ENCODE data around the gene TNFSF15.

DNA sequence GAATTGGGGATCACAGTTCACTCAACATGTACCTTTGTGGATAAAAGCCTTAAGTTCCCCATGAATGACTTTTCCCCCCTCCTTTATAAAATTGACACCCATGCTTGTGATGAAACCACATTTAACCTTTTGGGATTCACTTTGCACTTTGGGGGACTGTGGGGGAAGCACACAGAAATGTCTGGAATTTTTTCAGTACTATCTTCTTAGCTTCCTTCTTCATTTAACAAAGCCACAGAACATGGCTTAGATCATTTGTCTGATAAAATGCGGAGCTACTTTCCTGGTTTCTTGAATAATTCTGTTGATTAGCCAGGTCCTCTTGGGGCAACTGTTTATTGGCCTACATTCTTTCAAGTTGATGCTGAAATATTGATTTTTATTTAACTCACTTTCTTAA lies 29.9 kb downstream of the TNFSF15 start:
- no peak for TF ChIP-seq POLR2AphosphoS5 (IDR thresholded peaks at IDR 0.05)
- TF ChIP-seq, protein P1, sequence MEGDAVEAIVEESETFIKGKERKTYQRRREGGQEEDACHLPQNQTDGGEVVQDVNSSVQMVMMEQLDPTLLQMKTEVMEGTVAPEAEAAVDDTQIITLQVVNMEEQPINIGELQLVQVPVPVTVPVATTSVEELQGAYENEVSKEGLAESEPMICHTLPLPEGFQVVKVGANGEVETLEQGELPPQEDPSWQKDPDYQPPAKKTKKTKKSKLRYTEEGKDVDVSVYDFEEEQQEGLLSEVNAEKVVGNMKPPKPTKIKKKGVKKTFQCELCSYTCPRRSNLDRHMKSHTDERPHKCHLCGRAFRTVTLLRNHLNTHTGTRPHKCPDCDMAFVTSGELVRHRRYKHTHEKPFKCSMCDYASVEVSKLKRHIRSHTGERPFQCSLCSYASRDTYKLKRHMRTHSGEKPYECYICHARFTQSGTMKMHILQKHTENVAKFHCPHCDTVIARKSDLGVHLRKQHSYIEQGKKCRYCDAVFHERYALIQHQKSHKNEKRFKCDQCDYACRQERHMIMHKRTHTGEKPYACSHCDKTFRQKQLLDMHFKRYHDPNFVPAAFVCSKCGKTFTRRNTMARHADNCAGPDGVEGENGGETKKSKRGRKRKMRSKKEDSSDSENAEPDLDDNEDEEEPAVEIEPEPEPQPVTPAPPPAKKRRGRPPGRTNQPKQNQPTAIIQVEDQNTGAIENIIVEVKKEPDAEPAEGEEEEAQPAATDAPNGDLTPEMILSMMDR (IDR thresholded peaks at IDR 0.05), result no peak
